ENCODE data around the gene MDN1. TPM values are rescaled to one million over a fixed set of nuclear protein-coding genes. Genes with fewer than 3 reads are reported as not detected.

The MDN1 gene
- total and polyA plus RNA-seq, 2 of the 13 experiments (the other 11 are each of a cell fraction or from before 2014, with no cell fraction given), result 18.8 to 52.9 TPM

- CTCF ChIA-PET (ENCODE audit: low intra/inter-chr PET ratio, low total read pairs), result no interaction called here
- Histone ChIP-seq H4K20me1 (ENCODE audit: insufficient read depth, low read length) (no peaks in the 10 kb centered on the region), H3K9ac (ENCODE audit: insufficient read depth, low read depth, low read length) (no peak overlapping the region), H2AFZ (ENCODE audit: low read length) (no peak overlapping the region), H3K27ac (ENCODE audit: extremely low read length, insufficient read depth, low read length) (peak overlapping the region; percentile 22), H3K79me2 (ENCODE audit: insufficient read depth, low read length) (peaks cover 15% of the 10 kb centered on the region), H3K36me3 (replicated peaks in 1 of 2; ENCODE audit: control insufficient read depth in 1 of 2, insufficient read depth in 2 of 2, low read length in 2 of 2) (peaks cover 0 to 6% of the 10 kb centered on the region in 2 experiments; a peak in 2 of 5 replicates), H3K9me3 (ENCODE audit: low read length) (no peaks in the 10 kb centered on the region), H3K27me3 (ENCODE audit: control insufficient read depth in 1 of 2, insufficient read depth in 2 of 2, low read length in 2 of 2) (no peaks in the 10 kb centered on the region), H3K4me2 (ENCODE audit: low read depth, low read length) (0 out of 2 replicates have a peak overlapping the region, but pooled peaks have one; percentile 1), H3K4me1 (ENCODE audit: insufficient read depth, low read length) (peaks cover 37% of the 10 kb centered on the region), H3K4me3 (replicated peaks in 1 of 3; ENCODE audit: insufficient read depth in 1 of 3, low read depth in 2 of 3, low read length in 3 of 3) (no peak overlapping the region)
- ATAC-seq (0 out of 3 replicates have a peak, but pooled peaks have one; percentile 37), DNase-seq (ENCODE audit: low spot score) (no peak), FAIRE-seq (no peak)
- in situ Hi-C loops (cut with HindIII; ENCODE audit: extremely low pct_ligation_motif_present, low pct_unique_long_range_greater_than_20kb) (no loop called here), intact Hi-C loops (cut with micrococcal nuclease; ENCODE audit: unreplicated experiment) (no loop called here)
- peak; percentile 61; the same call in 1 of the 2 replicates for TF ChIP-seq ZNF121 (CRISPR knock-in tag; IDR thresholded peaks at IDR 0.05)
- no peak for TF ChIP-seq NKX3-1 (CRISPR knock-in tag; IDR thresholded peaks at IDR 0.05)
- POLR2A ChIA-PET, result no interaction called here
- no TSS peak for BruUV-seq (replicated peaks)
- WGBS (ENCODE audit: low lambda C conversion rate), result 93% methylated on average over 10 of the region's 12 CpGs
Measured at GRCh38 chr6:89834884-89835792, 15.5 kb upstream of the MDN1 start.

DNA sequence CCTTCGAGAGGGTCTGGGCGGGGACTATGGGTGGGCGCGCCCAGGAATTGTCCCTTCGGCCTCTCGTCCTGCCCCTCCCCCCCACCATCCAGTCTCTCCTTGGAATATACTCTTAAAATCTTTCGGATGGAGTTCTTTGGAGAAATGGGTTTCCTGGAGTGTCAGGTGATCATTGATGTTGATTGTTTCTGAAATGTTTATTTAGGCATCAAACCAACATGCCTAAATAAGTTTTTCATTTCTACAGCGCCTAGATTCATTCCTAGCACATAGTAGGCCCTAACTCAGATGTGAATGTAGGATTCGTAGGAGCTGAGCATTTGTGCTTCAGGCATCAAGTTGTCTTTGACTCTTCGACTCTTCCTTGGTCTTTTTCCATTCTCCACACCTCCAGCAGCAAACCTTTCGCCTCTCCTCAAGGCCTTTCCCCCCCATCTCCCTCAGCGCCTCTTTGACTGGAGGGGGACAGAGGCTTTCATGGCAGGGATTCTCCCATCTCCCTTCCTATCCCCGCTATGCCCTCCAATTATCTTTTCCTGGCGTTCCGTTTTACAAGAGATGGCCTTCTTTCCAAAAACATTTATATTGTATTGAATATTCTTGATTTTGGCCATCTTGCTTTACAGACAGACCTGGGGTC lies 10.7 kb upstream of the MDN1 start:
- ChIA-PET POLR2A (interaction anchor here (3.4 kb wide), 1 partner anchor 11 kb away, joined by 52 read pairs; the partner anchor contains the start of gene MDN1), CTCF (ENCODE audit: low intra/inter-chr PET ratio, low total read pairs) (no interaction called here)
- TSS peak; percentile 77 for BruUV-seq (replicated peaks)
- WGBS (ENCODE audit: low lambda C conversion rate), result 8% methylated on average over 9 of the region's 15 CpGs
- H3K4me2 ChIP-seq (ENCODE audit: low read depth, low read length), result peak overlapping the region; percentile 96
- in situ Hi-C loops (cut with HindIII; ENCODE audit: extremely low pct_ligation_motif_present, low pct_unique_long_range_greater_than_20kb) (no loop called here), intact Hi-C loops (cut with micrococcal nuclease; ENCODE audit: unreplicated experiment) (no loop called here)
- peak overlapping the region; percentile 76 to 95 (median 80) for H3K4me3 ChIP-seq (replicated peaks in 1 of 3; ENCODE audit: insufficient read depth in 1 of 3, low read depth in 2 of 3, low read length in 3 of 3)
- no peak for DNase-seq (ENCODE audit: low spot score)
- H3K79me2 ChIP-seq (ENCODE audit: insufficient read depth, low read length), result peaks cover 15% of the 10 kb centered on the region
- H3K27me3 ChIP-seq (ENCODE audit: control insufficient read depth in 1 of 2, insufficient read depth in 2 of 2, low read length in 2 of 2), result no peaks in the 10 kb centered on the region
- ATAC-seq, result no peak
- no peak overlapping the region for H2AFZ ChIP-seq (ENCODE audit: low read length)
- H3K9ac ChIP-seq (ENCODE audit: insufficient read depth, low read depth, low read length), result peak overlapping the region; percentile 84
- no peaks in the 10 kb centered on the region; a peak in 1 of 5 replicates for H3K36me3 ChIP-seq (replicated peaks in 1 of 2; ENCODE audit: control insufficient read depth in 1 of 2, insufficient read depth in 2 of 2, low read length in 2 of 2)
- H3K9me3 ChIP-seq (ENCODE audit: low read length), result no peaks in the 10 kb centered on the region
- FAIRE-seq, result no peak
- no peaks in the 10 kb centered on the region for H4K20me1 ChIP-seq (ENCODE audit: insufficient read depth, low read length)
- peaks cover 20% of the 10 kb centered on the region for H3K4me1 ChIP-seq (ENCODE audit: insufficient read depth, low read length)
- H3K27ac ChIP-seq (ENCODE audit: extremely low read length, insufficient read depth, low read length), result peak overlapping the region; percentile 71
- no peak for TF ChIP-seq CENPX (CRISPR knock-in tag; IDR thresholded peaks at IDR 0.05)
- no peak for TF ChIP-seq RAD21 (CRISPR knock-in tag; IDR thresholded peaks at IDR 0.05)
- TF ChIP-seq SRSF1 (optimal IDR thresholded peaks at IDR 0.05; ENCODE audit: low read depth, low read length), result peak; percentile 15
- TF ChIP-seq ZNF687 (CRISPR knock-in tag; IDR thresholded peaks at IDR 0.05), result peak; percentile 49; the same call in 1 of the 2 replicates
- peak; percentile 9; the same call in 1 of the 2 replicates for TF ChIP-seq HDAC1 (CRISPR knock-in tag; IDR thresholded peaks at IDR 0.05)
- no peak for TF ChIP-seq FOXO1 (CRISPR knock-in tag; IDR thresholded peaks at IDR 0.05)
- no peak for TF ChIP-seq ZNF205 (CRISPR knock-in tag; IDR thresholded peaks at IDR 0.05)
- TF ChIP-seq SRY (CRISPR knock-in tag; IDR thresholded peaks at IDR 0.05), result 0 out of 2 replicates have a peak, but pooled peaks have one; percentile 26
- TF ChIP-seq, protein P1, sequence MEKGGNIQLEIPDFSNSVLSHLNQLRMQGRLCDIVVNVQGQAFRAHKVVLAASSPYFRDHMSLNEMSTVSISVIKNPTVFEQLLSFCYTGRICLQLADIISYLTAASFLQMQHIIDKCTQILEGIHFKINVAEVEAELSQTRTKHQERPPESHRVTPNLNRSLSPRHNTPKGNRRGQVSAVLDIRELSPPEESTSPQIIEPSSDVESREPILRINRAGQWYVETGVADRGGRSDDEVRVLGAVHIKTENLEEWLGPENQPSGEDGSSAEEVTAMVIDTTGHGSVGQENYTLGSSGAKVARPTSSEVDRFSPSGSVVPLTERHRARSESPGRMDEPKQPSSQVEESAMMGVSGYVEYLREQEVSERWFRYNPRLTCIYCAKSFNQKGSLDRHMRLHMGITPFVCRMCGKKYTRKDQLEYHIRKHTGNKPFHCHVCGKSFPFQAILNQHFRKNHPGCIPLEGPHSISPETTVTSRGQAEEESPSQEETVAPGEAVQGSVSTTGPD (CRISPR knock-in tag; IDR thresholded peaks at IDR 0.05), result no peak

All from HepG2 (cell line).